H7 (cell line): ENCODE measurements around the gene IKBKE. TPM values are rescaled to one million over a fixed set of nuclear protein-coding genes. Genes with fewer than 3 reads are reported as not detected.
"Not testable (repeated sequence)": the region's sequence is repeated elsewhere in the genome, so short reads cannot be mapped to it uniquely, and the experiment has no call there.

Experiments
- DNase-seq: peaks from one replicate; pipeline ENCODE4 v3.0.0; 2012
- H3K27me3 ChIP-seq: 2 replicates; pipeline ENCODE4 v1.6.0; 2011; ENCODE audit warnings: mild to moderate bottlenecking, low read length; ENCODE audit not compliant: control insufficient read depth, insufficient read depth
- H3K36me3 ChIP-seq: replicated peaks from 2 replicates; pipeline ENCODE4 v1.5.1; 2011; ENCODE audit warnings: low read length; ENCODE audit not compliant: control insufficient read depth, insufficient read depth
- H3K4me3 ChIP-seq: 2 replicates; pipeline ENCODE4 v1.5.1; 2011; ENCODE audit warnings: low read depth, mild to moderate bottlenecking, control low read depth, low read length, moderate library complexity; ENCODE audit not compliant: insufficient read depth
- total RNA-seq: library from RNA; depleted of rRNA; stranded (reverse); fragments of >200 nt; shearing (Covaris generic); gene quantifications from 2 replicates; pipeline ENCODE4 v1.2.3, GENCODE V29; 2014

IKBKE gene
- total RNA-seq, 1 experiment from 2014 or later, result 9.4 TPM

- no peak overlapping the region for H3K4me3 ChIP-seq
- DNase-seq, result no peak
- H3K27me3 ChIP-seq, result no peaks in the 10 kb centered on the region
- no peaks in the 10 kb centered on the region for H3K36me3 ChIP-seq
These were observed 5.8 kb downstream of the IKBKE start for GRCh38 chr1:206476058-206476457.

GRCh38 chr1:206476591-206476990 lies 6.3 kb downstream of the IKBKE start:
- no peak overlapping the region for H3K4me3 ChIP-seq
- H3K27me3 ChIP-seq, result no peaks in the 10 kb centered on the region
- DNase-seq, result no peak
- no peaks in the 10 kb centered on the region for H3K36me3 ChIP-seq

GRCh38 chr1:206477110-206477509 lies 6.8 kb downstream of the IKBKE start:
- DNase-seq, result no peak

DNA sequence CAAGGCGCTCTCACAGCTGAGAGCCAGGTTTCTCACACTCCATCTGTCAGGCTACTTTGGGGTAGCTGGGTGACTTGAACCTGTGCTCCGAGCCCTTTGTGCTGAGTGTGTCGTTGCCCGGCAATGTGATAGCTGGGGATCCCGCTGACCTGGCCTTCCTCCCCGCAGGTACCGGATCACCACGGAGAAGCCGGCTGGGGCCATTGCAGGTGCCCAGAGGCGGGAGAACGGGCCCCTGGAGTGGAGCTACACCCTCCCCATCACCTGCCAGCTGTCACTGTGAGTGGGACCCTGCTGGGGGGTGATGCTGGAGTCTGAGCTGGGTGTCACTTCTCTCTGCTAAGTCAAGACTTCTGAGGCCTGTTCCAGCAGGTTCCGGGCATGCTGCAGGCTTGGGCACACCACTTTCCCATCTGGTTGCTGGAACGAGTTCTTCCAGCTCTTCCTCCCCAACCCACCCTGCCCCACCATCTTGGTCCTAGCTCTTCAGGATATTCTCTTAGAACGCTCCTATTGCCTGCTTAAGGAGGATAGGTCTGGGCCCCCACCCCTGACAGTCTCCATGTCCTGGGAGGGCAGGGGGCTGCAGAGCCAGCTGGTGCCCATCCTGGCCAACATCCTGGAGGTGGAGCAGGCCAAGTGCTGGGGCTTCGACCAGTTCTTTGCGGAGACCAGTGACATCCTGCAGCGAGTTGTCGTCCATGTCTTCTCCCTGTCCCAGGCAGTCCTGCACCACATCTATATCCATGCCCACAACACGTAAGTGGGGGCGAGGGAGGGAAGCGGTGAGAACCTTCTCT lies 7.5 kb downstream of the IKBKE start:
- no peaks in the 10 kb centered on the region for H3K27me3 ChIP-seq
- H3K4me3 ChIP-seq, result no peak overlapping the region
- DNase-seq, result no peak
- H3K36me3 ChIP-seq, result no peaks in the 10 kb centered on the region

More at GRCh38 chr1:206477110-206477509, 6.8 kb downstream of the IKBKE start:
- Histone ChIP-seq H3K27me3 (no peaks in the 10 kb centered on the region), H3K4me3 (no peak overlapping the region), H3K36me3 (no peaks in the 10 kb centered on the region)

DNA sequence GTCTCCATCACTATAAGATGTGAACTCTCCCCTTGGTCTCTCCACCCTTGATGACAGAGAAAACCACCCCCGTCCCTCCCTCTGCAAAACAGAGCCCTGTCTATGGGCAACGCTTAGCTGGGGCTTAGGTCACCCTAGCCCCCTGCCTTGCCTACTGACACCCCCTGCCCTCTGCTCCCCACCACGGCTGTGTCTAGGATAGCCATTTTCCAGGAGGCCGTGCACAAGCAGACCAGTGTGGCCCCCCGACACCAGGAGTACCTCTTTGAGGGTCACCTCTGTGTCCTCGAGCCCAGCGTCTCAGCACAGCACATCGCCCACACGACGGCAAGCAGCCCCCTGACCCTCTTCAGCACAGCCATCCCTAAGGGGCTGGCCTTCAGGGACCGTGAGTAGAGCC lies 8.5 kb downstream of the IKBKE start:
- Histone ChIP-seq H3K36me3 (no peaks in the 10 kb centered on the region), H3K27me3 (no peaks in the 10 kb centered on the region), H3K4me3 (no peak overlapping the region)
- no peak for DNase-seq

DNA sequence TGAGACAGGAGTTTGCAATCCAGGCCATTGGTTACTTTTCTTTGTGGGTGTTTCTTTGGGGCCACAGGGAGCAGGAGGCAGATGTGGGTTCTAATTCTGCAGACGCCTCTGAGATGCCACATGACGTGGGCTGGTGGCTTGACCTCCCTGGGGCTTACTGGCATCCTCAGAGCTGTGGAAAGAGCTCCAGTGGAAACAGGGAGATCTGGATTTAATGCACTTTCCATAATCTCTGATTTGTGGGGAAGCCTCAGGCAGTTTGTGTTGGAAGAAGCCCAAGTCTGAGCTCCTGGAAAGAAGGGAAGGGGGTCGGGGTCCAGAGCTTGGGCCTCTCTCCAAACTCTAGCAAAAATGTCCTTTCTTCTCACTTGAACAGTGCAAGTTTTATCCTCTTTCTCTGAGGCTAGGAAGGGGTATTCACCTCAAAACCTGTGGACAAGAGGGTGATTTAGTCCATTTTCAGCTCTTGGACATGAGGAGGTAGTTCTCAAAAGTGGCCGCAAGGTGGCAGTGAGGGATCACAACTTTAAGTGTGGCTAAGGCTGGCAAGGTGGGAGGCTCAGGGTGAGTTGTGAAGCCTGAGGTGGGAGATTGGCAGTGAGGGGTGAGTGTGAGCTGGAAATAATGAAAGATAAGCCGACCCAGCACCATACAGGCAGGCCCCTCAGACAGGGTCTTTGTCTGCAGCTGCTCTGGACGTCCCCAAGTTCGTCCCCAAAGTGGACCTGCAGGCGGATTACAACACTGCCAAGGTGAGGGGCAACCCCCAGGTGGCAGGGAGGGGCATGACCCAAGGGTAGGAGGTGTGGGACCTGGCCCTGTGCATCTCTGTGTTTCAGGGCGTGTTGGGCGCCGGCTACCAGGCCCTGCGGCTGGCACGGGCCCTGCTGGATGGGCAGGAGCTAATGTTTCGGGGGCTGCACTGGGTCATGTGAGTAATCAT lies 9.2 kb downstream of the IKBKE start:
- peak; percentile 94 for DNase-seq
- no peak overlapping the region for H3K4me3 ChIP-seq
- no peaks in the 10 kb centered on the region for H3K27me3 ChIP-seq
- H3K36me3 ChIP-seq, result no peaks in the 10 kb centered on the region

DNA sequence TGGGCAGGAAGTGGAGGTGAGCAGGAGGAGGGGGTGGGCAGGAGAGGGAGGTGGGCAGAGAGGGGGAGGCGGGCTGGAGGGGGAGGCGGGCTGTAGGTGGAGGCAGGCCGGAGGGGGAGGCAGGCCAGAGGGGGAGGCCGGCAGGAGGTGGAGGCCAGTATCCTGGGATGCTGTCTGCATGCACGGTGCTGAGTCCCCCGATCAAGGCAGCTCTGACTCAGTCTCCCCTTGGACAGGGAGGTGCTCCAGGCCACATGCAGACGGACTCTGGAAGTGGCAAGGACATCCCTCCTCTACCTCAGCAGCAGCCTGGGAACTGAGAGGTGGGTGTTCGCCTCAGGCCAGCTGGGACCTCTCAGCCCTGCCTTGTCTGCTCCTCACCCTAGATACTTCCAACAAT lies 9.9 kb downstream of the IKBKE start:
- H3K36me3 ChIP-seq, result no peaks in the 10 kb centered on the region
- DNase-seq, result no peak
- H3K27me3 ChIP-seq, result no peaks in the 10 kb centered on the region
- no peak overlapping the region for H3K4me3 ChIP-seq

DNA sequence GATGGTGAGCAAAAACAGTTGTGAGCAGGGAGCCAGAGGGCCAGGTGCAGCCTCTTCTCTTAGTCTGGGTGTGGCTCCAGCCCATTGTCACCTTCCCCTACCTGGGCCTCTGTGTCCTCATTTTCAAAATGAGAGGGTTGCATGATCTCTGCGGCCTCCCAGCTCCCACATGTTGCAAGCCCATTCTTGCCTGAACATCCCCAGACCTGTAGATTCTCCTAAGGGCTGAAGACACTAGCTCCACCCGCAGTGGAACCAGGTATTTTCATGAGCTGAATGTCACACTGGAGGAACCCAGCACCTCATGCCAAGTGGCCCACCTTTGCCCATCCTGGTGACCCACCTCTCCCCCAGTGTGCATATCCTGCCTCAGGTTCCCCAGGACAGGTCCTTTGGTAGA lies 12.3 kb downstream of the IKBKE start:
- no peaks in the 10 kb centered on the region for H3K36me3 ChIP-seq
- no peak overlapping the region for H3K4me3 ChIP-seq
- no peak for DNase-seq
- H3K27me3 ChIP-seq, result no peaks in the 10 kb centered on the region

GRCh38 chr1:206483864-206484263 lies 13.6 kb downstream of the IKBKE start:
- not testable (repeated sequence) for H3K4me3 ChIP-seq, H3K36me3 ChIP-seq, DNase-seq, H3K27me3 ChIP-seq

GRCh38 chr1:206484901-206485300 lies 14.6 kb downstream of the IKBKE start:
- H3K36me3 ChIP-seq, result no peaks in the 10 kb centered on the region
- H3K4me3 ChIP-seq, result no peak overlapping the region
- no peaks in the 10 kb centered on the region for H3K27me3 ChIP-seq
- no peak for DNase-seq

DNA sequence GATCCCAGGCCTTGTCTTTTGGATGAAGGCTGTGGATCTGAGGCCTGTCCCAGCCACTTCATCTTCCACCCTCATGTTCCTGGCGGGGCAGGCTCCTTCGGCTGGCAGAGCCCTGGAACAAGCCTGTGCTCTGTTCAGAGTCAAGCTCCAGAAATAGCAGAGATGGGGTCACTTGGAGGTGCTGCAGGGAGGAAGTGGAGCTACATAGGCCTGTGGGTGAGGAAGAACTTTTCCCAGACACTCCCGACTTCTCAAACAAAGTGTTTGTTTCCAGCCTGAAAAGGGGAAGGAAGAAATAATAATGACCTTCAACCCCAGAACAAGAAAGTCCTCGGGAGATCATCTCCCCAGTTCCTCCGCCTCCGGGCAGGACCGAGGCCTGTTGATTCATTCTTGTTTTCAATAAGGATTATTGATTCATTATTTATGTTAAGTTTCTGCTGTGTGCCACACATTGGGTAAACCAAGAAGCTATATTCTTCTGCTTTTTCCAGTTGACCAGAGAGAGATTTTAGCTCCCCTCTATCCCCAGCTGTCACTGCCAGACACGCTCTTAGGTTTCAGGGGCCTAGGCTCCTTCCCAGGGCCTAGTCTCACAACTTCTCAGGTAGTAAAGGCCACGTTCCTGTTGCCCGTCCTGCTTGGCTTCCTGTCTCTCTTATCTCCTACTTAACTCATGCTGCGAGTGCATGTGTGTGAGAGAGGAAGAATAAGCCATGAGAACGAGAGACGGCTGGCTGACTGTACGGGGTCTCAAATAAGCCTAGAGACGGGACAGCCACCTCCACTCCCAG lies 16.9 kb downstream of the IKBKE start:
- no peaks in the 10 kb centered on the region for H3K36me3 ChIP-seq
- H3K4me3 ChIP-seq, result no peak overlapping the region
- DNase-seq, result no peak
- H3K27me3 ChIP-seq, result no peaks in the 10 kb centered on the region

- DNase-seq, result no peak
- no peaks in the 10 kb centered on the region for H3K27me3 ChIP-seq
- H3K4me3 ChIP-seq, result no peak overlapping the region
- no peaks in the 10 kb centered on the region for H3K36me3 ChIP-seq
These were observed 17.7 kb downstream of the IKBKE start for GRCh38 chr1:206487970-206488369.

DNA sequence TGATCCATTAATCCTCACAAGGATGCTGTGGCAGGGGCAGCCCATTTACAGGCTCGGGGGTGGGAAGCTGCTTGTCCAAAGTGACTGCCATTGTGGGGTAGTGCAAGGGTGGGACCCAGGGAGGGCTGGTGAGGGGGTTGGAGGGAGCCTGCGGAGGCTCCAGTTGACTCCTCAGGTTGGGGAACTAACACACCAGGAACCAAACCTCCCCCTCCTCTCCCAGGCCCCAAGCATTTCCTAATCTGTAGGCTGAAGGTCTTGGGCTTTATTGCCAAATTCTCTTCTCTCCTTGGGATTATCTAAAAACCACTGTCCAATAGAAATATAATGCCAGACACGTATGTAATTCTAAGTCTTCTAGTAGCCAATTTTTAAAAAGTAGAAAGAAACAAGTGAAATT lies 18.2 kb downstream of the IKBKE start:
- no peak overlapping the region for H3K4me3 ChIP-seq
- no peak for DNase-seq
- H3K27me3 ChIP-seq, result no peaks in the 10 kb centered on the region
- H3K36me3 ChIP-seq, result no peaks in the 10 kb centered on the region

- peak; percentile 96 for DNase-seq
- H3K4me3 ChIP-seq, result no peak overlapping the region
- no peaks in the 10 kb centered on the region for H3K27me3 ChIP-seq
These were observed 19.9 kb downstream of the IKBKE start for GRCh38 chr1:206489980-206490770.

More at GRCh38 chr1:206489980-206490770, 19.9 kb downstream of the IKBKE start:
- no peaks in the 10 kb centered on the region for H3K36me3 ChIP-seq
